HG02852 (cell line): Measurements from ENCODE around the gene RAB3IL1.
"Not testable (repeated sequence)": the region's sequence is repeated elsewhere in the genome, so short reads cannot be mapped to it uniquely, and the experiment has no call there.

Experiments
- ATAC-seq: cut with Tn5 transposase; IDR thresholded peaks from one replicate; pipeline ENCODE4 v1.9.1; 2021; ENCODE audit warnings: mild to moderate bottlenecking, moderate library complexity; ENCODE audit not compliant: unreplicated experiment

Gene RAB3IL1

GRCh38 chr11:61888590-61888989, 28.8 kb downstream of the RAB3IL1 start:
- ATAC-seq: no peak

DNA sequence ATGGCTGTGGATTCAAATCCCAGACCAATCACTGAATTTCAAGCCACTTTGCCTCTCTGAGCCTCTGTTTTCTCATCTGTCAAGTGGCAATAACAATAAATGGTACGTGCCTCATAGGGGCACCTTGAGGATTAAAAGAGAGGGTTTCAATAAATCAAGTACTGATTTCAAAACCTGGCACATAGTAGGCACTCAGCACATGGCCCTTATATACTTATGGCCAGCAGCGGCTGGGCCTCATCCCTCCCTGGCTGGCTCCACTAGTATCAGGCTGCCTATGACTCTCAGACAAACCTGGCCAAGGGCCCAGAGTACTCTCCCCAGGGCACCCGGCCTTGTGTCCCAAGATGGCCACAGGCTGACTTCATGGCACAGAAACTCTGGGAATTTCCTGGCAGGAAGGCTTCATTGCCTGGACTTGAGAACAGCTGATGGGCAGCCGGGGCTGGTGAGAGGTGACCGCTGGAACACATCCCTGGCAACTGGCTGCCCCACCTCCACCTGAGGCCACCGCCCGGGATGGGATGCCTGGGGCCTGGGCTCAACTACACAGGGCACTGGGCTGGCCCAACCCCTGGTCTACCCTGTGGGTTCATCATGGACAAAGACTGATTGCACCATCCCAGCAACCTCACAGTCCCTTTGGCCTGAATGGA, 29.4 kb downstream of the RAB3IL1 start:
- ATAC-seq: no peak

GRCh38 chr11:61886643-61887042, 30.7 kb downstream of the RAB3IL1 start:
- no peak for ATAC-seq

GRCh38 chr11:61885784-61886580, 31.4 kb downstream of the RAB3IL1 start:
- no peak for ATAC-seq

GRCh38 chr11:61885166-61885778, 32.1 kb downstream of the RAB3IL1 start:
- no peak for ATAC-seq

GRCh38 chr11:61883947-61884346, 33.4 kb downstream of the RAB3IL1 start:
- no peak for ATAC-seq

GRCh38 chr11:61883327-61883726, 34.0 kb downstream of the RAB3IL1 start:
- ATAC-seq: no peak

GRCh38 chr11:61882879-61883278, 34.5 kb downstream of the RAB3IL1 start:
- ATAC-seq: no peak

DNA sequence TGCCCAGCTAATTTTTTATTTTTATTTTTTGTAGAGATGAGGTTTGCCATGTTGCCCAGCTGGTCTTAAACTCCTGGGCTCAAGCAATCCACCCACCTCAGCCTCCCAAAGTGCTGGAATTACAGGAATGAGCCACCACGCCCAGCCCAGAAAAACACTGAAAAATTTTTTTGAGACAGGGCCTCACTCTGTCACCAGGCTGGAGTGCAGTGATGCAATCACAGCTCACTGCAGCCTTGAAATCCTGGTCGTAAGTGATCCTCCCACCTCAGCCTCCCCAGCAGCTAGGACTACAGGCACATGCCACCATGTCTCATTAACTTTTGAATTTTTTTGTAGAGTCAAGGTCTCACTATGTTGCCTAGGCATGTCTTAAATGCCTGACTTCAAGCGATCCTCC, 35.1 kb downstream of the RAB3IL1 start:
- ATAC-seq: not testable (repeated sequence)

DNA sequence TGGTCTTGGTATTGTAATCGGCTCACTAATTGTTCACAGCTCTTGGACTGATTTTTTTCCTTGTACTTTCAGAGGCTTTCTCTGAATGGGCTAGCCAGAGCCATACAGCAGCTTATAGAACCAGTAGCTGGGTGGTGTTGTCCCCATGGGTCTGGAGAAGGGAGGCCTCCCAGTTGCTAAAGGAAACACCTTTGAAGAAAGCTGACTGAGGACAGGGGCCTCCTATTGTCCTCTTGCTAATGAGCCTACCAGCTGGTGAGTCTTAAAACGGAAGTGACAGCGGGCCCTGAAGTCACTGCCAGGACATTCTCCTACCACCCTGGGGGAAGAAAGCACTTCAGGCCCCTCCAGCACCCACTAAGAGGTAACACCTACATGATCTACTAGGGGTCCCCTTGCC, 36.0 kb downstream of the RAB3IL1 start:
- no peak for ATAC-seq

GRCh38 chr11:61880454-61880853, 36.9 kb downstream of the RAB3IL1 start:
- no peak for ATAC-seq

GRCh38 chr11:61880031-61880430, 37.3 kb downstream of the RAB3IL1 start:
- ATAC-seq: no peak

DNA sequence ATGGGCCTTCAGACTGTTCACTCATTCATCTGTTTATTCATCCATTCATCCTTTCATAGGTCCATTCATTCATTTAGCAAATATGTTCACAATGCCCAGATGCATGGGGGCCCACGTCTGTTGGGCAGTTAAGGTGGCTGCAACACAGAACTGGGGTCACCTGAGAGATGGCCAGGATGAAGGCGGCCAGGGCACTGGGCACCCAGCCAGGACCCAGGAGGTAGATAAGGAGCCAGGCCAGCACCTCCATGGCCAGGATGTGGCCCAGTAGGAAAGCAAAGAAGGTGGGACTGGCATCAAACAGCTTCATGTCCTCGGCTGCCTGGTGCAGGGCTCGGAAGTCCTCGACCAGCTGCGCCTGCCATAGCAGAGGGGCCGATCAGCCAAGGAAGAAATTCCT, 38.2 kb downstream of the RAB3IL1 start:
- ATAC-seq: no peak

DNA sequence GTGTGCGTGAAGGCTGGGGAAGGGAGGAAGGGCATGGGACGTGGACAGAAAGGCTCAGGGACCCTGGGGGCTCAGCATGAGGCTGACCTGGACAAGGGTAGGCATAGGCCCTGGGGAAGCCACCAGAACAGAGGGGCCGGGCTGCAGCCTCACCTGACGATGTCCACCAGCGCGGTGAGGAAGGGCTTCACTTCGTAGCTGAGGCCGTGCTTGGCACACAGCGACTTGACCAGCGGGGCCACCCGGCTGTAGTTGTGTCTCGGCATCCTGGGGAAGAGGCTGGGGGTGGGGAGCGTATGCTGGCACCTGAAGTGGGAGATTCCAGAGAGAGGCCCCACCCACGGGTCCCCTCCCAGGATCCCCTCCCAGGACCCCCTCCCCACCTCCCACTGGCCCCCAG, 41.7 kb downstream of the RAB3IL1 start:
- no peak for ATAC-seq

GRCh38 chr11:61874853-61875252, 42.5 kb downstream of the RAB3IL1 start:
- ATAC-seq: no peak

GRCh38 chr11:61874377-61874809, 43.0 kb downstream of the RAB3IL1 start:
- ATAC-seq: no peak

- ATAC-seq: no peak
Observed at GRCh38 chr11:61873588-61874376, 43.6 kb downstream of the RAB3IL1 start.

GRCh38 chr11:61872935-61873565, 44.3 kb downstream of the RAB3IL1 start:
- ATAC-seq: no peak

- ATAC-seq: peak; percentile 73
Observed at GRCh38 chr11:61871158-61871597, 46.2 kb downstream of the RAB3IL1 start.

- no peak for ATAC-seq
Observed at GRCh38 chr11:61870541-61871031, 46.8 kb downstream of the RAB3IL1 start.
